ENCODE data around the gene SMPD3. TPM values are rescaled to one million over a fixed set of nuclear protein-coding genes. Genes with fewer than 3 reads are reported as not detected.
A peak's percentile ranks its signal among the peaks of the same experiment; 100 is the strongest.

Gene SMPD3
- total RNA-seq, 1 donor from 2014 or later: 1.2 TPM

- no peak for DNase-seq (ENCODE audit: low spot score)
- intact Hi-C loops (cut with DNase I): no loop called here
- ATAC-seq: no peak
Measured at GRCh38 chr16:68351991-68352431, 96.3 kb downstream of the SMPD3 start.

- no peak for ATAC-seq
- no peak for DNase-seq (ENCODE audit: low spot score)
- intact Hi-C loops (cut with DNase I): no loop called here
Measured at GRCh38 chr16:68351463-68351862, 96.8 kb downstream of the SMPD3 start.

GRCh38 chr16:68350813-68351350, 97.4 kb downstream of the SMPD3 start:
- intact Hi-C loops (cut with DNase I): no loop called here
- ATAC-seq (no peak), DNase-seq (ENCODE audit: low spot score) (no peak)

GRCh38 chr16:68349838-68350410, 98.4 kb downstream of the SMPD3 start:
- ATAC-seq (no peak), DNase-seq (ENCODE audit: low spot score) (no peak)
- intact Hi-C loops (cut with DNase I): no loop called here

GRCh38 chr16:68348639-68349445, 99.5 kb downstream of the SMPD3 start:
- intact Hi-C loops (cut with DNase I): no loop called here
- DNase-seq (ENCODE audit: low spot score): no peak

GRCh38 chr16:68347605-68348004, 100.7 kb downstream of the SMPD3 start:
- DNase-seq (ENCODE audit: low spot score) (no peak), ATAC-seq (no peak)
- intact Hi-C loops (cut with DNase I): no loop called here

More at GRCh38 chr16:68348639-68349445, 99.5 kb downstream of the SMPD3 start:
- no peak for ATAC-seq

GRCh38 chr16:68346892-68347480, 101.3 kb downstream of the SMPD3 start:
- ATAC-seq (peak; percentile 18), DNase-seq (ENCODE audit: low spot score) (no peak)
- intact Hi-C loops (cut with DNase I): no loop called here

- ATAC-seq: no peak
- intact Hi-C loops (cut with DNase I): no loop called here
- DNase-seq (ENCODE audit: low spot score): no peak
Measured at GRCh38 chr16:68345958-68346635, 102.2 kb downstream of the SMPD3 start.

- no peak for DNase-seq (ENCODE audit: low spot score)
- intact Hi-C loops (cut with DNase I): no loop called here
- ATAC-seq: peak; percentile 22
Measured at GRCh38 chr16:68345351-68345810, 102.9 kb downstream of the SMPD3 start.

GRCh38 chr16:68344252-68344651, 104.1 kb downstream of the SMPD3 start:
- intact Hi-C loops (cut with DNase I): no loop called here
- no peak for ATAC-seq

GRCh38 chr16:68343137-68343536, 105.2 kb downstream of the SMPD3 start:
- intact Hi-C loops (cut with DNase I): no loop called here
- no peak for ATAC-seq
- no peak for DNase-seq (ENCODE audit: low spot score)

More at GRCh38 chr16:68344252-68344651, 104.1 kb downstream of the SMPD3 start:
- no peak for DNase-seq (ENCODE audit: low spot score)

GRCh38 chr16:68342620-68343019, 105.7 kb downstream of the SMPD3 start:
- no peak for ATAC-seq
- no peak for DNase-seq (ENCODE audit: low spot score)
- intact Hi-C loops (cut with DNase I): no loop called here

- DNase-seq (ENCODE audit: low spot score) (no peak), ATAC-seq (no peak)
- intact Hi-C loops (cut with DNase I): no loop called here
Measured at GRCh38 chr16:68339214-68339613, 109.1 kb downstream of the SMPD3 start.

GRCh38 chr16:68338326-68339119, 109.8 kb downstream of the SMPD3 start:
- ATAC-seq: no peak
- no peak for DNase-seq (ENCODE audit: low spot score)
- intact Hi-C loops (cut with DNase I): no loop called here

GRCh38 chr16:68335175-68335574, 113.1 kb downstream of the SMPD3 start:
- no peak for DNase-seq (ENCODE audit: low spot score)
- intact Hi-C loops (cut with DNase I): no loop called here
- peak; percentile 37 for ATAC-seq

GRCh38 chr16:68332411-68333121, 115.7 kb downstream of the SMPD3 start:
- intact Hi-C loops (cut with DNase I): loop anchor here (5.0 kb wide), 1 partner anchor 70 kb away; the partner anchor contains the start of gene SLC7A6
- peak; percentile 61 for ATAC-seq
- no peak for DNase-seq (ENCODE audit: low spot score)

- no peak for ATAC-seq
- intact Hi-C loops (cut with DNase I): loop anchor here (5.0 kb wide), 1 partner anchor 70 kb away; the partner anchor contains the start of gene SLC7A6
- DNase-seq (ENCODE audit: low spot score): no peak
Measured at GRCh38 chr16:68331879-68332410, 116.4 kb downstream of the SMPD3 start.
